HG03432 (cell line): Measurements from ENCODE around the gene SLU7.
A peak's percentile ranks its signal among the peaks of the same experiment; 100 is the strongest.

Source experiments
- ATAC-seq: cut with Tn5 transposase; IDR thresholded peaks from one replicate; pipeline ENCODE4 v1.9.1; 2021; ENCODE audit warnings: mild to moderate bottlenecking, moderate library complexity; ENCODE audit not compliant: unreplicated experiment

The SLU7 gene

DNA sequence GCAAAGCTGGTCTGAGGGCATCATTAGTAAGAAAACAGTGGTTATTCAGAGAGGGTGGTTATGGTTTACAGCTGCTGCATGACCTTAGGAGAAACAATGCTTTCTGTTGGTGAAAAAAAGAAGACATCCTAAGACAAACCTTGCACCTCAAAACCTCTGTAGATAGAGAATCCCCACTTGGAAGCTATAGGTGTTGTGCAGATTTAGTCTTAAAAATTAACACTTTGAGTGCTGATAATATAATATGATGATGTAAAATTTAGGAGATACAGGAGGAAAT is 1.4 kb upstream of the SLU7 start:
- no peak for ATAC-seq

DNA sequence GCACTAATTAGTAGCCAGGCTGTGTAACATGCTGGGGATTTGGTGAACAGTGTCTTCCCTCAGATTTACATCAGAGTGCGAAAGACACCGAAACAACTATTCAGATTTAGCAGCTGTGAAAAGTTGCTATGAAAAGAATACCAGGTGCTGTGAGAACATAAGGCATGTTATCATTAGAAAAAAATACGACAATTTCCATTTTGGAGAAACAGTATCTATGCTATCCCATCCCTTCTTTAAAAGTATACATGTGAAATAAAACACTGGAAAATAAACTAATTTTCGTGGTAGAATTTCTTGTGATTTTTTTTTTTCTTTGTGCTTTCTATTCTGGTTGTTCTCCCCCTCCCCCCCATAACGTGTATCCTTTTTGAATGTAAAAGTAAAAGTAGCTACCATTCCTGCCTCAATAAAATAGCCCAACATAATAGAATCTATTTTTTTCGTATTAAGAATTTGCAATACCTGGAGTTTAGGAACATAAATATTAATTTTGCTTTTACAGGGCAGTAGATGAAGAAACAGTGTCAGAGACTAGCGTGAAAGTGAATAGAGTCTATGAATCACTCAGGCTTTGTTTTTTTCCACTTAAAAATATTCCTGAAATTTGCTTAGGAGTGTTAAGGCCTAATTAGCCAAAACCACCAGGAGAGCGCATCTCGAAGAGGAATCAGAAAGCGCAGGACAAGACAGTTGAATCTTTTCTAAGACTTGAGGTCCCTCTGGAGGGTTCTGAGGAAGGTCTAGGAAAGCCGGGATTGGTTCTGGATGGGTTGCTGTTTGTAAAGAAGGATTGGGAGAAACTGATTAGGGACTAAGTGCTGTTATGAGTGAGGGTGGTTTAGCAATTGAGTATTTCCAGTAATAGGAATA is 813 bp upstream of the SLU7 start:
- ATAC-seq: peak; percentile 35

DNA sequence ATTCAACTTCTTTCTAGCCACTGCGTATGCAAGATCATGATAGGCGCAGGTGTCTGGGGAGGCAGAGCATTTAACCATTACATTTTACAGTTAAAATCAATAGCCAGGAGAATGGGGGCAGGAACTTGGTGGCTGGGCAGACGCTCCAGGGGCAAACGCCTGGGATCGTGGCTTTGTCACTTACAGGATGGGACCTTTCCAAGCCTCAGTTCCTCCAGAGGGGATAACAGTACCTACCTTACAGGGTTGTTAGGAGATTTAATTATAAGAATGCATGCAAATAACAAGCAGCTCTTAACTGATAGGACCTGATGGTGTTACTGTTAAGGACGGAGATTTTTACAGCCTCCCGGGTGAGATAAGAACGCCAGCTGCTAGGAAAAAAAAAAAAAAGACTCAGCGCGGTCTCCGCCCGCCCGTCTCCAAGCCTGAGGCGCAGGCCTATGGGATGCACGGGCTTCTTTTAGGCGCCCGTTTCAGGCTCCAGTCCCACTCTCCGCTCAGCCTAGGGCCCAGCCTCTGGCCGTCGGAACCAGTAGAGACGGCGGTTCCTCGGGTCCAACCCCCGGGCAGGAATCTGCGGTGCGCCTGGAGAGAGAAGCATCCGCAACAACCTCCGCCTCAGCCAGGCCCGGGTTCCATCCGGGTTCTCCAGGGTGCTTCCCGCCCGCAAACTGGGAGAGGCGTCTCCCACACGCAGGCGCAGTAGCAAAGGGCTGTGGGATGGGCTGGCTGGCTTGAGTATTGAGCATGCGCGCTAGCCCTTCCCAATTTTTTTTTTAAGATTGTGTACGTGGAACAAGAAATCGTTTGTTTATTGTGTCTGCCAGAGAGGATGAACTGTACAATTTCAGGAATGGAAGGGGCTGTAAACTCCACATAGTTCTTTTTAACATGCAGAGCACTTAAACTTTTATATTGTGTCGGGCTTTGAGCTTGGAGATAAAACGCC is 19.2 kb downstream of the SLU7 start, which contains the start of gene FAM200C:
Gene FAM200C, minus strand, starts transcription at position 653 of the 952 bp plus-strand sequence. CDS start 4,564 bp downstream, outside the sequence.
- ATAC-seq: peak; percentile 92

DNA sequence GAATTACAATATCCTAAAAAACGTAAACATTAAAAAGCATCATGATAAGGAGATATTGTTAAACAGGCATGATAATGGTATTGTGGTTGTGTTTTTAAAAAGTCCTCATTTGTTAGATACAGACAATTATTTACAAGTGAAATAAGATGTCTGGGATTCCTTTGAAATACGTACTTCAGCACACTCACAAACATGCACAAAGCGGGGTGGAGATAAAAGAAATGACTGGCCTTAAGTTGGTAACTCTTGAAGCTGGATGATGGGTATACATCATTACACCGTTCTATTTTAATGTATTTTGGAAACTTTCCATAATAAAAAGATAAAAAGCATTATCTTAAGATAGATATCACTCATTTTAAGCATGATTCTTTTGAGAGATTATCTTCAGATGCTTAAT is 20.1 kb downstream of the SLU7 start:
- ATAC-seq: no peak

DNA sequence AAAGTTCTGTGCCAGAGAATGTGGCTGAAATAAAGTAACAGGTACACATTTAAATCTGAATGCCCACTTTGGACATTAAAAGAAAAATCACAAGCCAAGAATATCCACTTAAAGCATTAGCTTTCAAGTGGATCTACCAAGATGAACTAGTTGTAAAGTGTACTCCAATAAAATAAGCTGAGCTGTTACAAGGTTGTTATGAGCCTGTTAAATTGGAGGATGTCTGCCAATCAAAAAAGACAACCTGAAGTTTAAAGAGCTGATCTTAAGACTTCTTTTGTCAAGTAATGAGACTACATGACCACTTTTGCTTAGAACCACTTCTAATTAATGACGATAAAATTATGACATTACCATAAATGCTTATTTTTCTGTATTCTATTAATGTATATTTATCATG is 21.4 kb downstream of the SLU7 start:
- ATAC-seq: no peak

DNA sequence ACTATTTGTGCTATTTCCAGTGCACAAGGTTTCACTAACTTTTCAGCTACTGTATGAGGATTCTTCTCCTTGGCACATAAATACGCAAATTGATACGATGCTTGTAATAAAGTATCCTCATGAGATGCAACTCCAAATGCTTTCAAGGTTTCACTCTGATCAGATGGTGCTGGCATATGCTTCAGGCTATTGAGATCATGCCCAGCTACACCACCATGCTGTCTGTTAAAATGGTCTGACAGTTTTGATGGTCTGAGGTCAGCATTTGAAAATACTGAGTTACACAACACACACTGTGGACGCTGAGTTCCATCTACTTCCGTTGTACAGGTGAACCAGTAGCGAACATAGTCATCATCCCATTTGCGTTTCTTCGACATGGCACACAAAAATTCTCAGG is 23.8 kb downstream of the SLU7 start:
- no peak for ATAC-seq

DNA sequence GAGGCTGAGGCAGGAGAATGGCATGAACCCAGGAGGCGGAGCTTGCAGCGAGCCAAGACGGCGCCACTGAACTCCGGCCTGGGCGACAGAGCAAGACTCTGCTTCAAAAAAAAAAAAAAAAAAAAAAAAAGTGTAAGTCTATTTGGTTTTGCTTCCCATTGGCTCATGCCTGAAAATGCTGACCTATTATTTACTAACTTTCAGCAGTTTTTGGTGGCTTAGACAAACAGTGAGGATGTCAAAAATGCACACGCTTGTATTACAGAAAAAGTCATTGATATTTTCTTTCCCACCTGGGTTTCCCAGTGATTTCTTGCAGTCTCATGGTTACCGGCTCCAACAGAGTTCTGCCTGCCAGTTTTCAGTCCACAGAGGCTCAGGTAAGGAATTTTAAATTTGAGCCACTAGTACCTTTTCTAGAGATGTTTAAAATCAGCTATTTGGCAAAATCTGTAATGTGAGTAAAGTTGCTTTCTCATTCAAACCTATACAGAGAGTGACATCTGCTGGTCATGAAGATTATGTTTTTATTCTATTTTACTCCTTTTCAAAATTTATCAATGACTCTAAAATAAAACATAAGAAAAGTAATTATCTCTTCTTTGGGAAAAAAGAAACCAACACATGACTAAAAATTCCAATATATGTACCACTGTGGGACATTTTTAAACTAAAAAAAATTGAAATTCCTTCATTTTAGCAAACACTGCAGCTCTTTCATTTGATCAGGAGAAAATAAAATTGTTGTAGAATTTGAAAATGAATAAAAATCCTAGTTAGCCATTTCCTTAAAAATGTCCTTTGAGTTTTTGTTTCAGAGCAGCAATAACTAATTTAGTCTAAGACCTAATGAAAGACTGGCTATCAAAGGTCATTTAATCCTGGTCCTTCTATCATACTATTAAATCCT is 27.8 kb downstream of the SLU7 start:
- no peak for ATAC-seq

DNA sequence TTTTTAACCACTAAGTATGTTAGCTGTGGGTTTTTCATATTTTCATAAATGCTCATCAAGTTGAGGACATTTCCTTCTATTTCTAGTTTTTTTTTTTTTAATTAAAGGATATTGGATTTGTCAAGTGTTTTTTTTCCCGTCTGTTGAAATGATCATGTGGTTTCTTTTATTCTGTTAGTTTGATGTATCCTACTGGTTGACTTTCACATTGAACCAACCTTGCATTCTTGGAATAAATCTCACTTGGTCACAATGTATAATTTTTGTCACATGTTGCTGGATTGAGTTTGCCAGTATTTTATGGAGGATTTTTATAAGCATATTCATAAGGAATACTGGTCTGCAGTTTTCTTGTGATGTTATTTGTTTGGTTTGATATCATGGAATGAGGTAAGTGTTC is 31.4 kb downstream of the SLU7 start:
- no peak for ATAC-seq

DNA sequence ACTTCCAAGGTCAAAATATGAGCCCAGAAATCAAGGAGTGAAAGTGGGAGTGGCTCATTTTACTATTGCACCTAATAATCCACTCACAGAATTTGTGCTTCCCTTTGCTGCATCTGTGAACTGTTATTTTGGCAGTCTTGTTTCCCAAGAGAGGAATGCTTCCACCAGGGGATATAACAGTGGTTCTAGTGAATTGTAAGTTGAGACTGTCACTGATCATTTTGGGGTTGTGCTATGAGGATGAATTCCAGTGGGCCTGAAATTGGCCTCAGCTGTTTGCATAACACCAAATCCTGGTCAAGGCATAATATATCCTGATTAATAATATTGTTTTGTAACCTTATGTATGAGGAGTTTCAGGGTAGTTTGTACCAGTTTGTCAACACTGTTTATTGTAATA is 33.4 kb downstream of the SLU7 start:
- no peak for ATAC-seq

DNA sequence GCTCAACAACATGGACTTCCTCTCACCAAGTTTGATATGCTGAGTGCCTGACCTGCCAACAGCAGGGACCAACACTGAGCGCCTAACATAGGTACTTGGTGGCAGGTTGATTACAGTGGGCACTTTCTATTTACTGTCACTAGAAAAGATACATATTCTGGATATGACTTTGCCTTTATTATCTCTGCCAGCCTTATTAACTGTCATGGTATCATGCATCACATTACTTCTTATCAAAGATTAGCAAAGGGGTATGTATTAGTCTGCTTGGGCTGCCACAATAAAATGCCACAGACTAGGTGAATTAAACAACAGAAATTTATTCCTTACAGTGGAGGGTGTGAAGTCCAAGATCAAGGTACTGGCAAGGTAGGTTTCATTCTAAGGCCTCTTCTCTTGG is 34.2 kb downstream of the SLU7 start:
- no peak for ATAC-seq

DNA sequence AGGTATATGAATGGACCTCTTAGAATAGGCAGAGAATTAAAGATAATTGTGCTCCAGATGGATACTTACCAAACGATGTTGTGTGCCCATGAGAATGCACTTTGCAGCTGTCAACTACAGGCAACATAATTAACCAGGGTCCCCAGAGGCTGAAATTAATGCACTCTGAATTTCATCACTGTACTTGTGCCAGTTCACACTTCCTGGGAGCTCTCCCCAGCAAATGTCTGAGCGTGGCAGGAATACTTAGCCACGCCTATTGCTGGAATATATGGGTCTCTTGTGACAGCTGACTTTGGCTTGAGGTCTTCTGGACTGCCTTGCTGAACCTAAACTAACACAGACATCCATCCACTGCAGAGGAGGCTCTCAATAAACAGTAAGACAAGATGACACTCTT is 36.5 kb downstream of the SLU7 start:
- no peak for ATAC-seq

DNA sequence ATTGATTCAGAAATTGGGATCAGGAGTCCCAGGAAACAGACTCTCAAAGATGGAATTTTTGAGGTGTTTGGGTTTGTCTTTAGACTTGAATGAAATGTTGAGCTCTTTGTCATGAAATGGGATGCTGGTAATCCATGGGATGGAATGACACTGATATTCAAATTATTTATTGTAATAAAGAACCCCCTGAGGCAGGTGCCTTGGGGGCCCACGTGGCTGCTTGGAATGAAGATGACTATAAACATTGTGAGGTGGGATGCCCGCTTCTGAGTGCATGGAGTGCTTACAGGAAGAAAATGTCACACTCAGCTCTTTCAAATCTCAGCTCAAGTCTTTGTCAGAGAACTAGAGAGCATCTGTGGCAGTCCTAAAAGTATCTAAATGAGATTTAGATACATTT is 38.8 kb downstream of the SLU7 start:
- ATAC-seq: no peak

DNA sequence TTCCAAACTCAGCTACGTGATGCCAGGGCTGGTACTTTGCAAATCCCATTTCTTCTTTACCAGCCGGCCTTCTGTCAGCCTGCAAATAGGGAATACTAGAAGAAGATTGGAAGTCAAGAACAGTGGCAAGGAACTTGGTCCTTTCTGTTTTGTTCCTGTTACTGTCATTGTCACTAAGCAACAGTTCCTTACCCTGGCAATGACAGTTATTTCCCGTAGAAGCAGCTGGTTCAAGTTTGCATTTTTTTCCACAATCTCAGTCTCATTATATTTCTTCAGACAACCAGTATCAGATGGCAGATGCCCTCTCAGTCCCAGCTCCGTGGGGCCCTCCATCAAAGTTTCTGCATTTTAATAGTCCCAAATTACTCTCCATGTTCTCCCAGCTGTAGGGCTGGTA is 39.4 kb downstream of the SLU7 start:
- no peak for ATAC-seq

DNA sequence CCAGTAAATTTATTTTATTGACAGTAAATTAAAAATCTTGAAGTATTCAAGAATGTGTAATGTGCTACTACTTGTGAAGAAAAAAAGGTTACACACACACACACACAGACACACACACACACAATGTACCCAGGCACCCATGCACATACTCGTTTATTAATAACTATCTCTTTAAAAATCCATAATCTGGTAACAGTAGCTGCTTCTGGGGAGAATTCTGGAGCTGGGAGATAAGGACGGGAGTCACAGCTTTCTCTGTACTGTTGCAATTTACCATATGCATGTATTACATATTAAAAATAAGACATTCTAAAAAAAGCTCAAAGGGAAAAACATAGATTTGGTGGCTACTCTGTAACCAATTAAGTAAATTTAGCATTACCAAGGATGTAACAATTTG is 40.6 kb downstream of the SLU7 start:
- ATAC-seq: no peak

DNA sequence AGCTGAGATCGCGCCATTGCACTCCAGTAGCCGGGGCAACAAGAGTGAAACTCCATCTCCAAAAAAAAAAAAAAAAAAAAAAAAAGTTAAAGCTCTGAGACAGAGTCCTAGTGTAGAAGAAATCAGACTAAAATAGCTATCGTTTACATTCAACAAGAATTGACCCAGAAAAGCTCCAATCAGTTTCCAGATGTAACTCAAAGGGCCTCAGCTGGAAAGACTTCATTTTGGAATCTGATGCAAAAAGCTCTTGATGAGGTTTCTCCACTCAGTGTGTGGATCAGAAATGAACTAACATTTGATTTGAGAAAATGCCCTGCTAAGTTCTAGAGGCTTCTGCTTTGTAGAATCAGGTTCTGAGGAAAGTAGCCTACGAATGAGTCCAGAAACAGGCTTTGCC is 41.2 kb downstream of the SLU7 start:
- no peak for ATAC-seq

DNA sequence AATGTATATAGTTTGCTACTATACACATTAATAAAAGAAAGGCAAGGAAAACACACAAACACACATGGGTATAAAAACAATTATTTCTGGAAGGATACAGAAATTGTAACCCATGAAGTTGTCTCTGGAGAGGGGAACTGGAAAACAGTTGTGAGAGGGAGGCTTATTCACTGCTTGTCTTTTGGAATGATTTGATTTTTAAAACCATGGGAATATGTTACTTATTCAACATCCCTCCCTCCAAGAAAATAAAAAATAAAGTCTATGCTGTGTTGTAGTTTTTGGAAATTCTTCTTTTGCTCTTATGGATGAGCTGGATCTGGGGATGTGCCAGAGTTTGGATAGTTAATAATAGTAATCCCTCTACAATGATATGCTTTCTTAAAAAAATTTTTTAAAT is 42.5 kb downstream of the SLU7 start:
- no peak for ATAC-seq

DNA sequence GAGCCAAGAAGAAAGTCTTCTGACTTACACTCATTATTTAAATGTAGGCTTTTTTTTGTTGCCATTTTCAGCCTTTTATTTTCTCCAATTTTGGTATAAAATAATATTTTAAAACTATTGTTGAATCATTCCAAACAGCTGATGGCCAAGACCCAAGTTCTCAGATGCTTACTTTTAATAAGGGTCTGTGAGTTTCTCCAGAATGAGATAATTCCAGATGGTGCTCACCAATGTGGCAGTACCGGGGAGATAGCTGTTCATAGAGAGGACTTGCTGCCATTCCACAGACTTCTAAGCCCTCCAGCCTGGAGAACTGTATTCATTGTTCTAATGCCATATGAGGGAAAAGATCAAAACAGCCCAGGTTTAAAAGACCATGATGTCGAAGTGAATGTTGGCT is 43.2 kb downstream of the SLU7 start:
- ATAC-seq: no peak

DNA sequence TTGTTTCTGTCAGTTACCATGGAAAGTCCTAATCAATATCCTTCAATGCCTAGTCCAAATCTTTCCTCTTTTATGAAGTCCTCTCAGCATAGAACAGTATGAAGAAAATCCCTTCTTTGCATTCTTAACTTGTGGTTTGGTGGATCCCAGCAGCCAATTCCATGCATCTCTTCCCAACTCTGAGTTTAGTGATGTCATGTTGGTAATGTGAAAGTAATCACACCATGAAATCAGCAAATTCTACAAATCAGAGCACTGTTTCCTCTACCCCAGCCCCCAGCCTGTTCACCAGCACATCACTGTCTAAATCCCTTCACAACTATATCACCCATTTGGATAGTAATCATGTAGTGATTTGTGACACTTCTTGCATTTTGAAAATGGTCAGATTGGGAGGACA is 43.7 kb downstream of the SLU7 start:
- no peak for ATAC-seq

DNA sequence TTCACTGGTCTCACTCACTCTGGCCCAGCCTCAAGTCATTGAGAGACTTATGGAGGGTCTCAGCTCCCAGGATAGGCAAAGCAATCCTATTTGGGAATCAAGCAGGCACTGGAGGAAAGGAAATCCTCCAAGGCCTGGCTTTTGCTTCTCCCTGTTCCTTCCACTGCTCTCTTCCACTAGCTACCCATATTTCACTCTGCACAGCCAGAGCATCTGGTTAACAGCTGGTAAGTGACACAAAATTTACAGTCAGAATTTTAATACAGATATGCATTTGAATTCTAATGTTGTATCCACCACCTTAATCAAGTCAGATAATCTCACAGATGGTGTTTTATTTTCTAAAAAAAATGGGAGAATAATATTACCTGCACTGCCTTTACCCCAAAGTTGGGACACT is 47.6 kb downstream of the SLU7 start:
- ATAC-seq: no peak

DNA sequence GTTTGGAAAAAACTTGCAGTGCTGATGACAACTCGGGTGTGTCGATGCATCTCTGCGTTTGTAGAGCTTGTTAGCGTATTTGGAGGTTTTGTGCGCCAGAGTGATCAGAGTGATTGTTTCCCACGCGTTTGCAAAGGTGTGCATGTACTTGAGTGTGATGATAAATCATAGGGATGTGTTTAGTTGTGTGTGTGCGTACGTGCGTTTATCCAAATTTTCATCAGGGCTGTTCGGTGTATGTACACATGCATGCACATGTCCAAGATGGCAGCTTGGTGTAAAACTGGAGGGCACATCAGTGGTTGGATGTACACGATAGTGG is 48.2 kb downstream of the SLU7 start:
- no peak for ATAC-seq

DNA sequence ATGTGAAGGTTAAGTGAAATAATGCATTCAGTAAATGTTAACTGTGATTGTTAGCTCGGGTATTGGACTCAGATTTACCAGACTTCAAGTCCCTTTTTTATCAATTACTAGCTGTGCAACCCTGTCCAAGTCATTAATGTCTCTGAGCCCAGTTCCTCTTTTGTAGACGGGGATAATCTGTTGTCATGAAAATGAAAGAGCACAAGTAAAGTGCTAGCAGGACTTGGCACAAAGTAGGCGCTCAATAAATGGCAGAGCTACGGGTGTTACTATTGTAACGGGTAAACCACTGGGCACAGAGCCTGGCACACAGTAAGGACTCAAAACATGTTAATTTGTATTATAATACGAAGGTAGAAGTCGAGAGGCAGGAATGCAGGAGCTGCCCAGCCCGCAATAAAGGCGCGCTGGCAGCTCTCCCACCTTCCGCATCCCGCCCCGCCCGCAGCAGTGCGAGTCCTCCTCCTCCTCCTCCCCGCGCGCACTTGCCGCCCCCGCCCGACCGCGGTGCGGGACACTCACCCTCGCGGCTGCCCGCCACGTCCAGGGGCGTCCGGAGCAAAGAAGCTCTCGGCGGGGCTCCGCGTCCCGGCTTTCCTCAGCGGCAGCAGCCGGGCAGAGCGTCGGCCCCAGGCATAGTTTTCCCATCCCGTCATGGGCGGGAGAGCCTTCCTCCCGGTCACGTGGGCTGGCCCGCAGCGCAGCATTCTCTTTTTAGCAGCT is 48.7 kb downstream of the SLU7 start, which contains the start of gene C1QTNF2:
Gene C1QTNF2, minus strand, starts transcription at position 637 of the 723 bp plus-strand sequence. CDS start 15,615 bp downstream, outside the sequence.
- peak; percentile 59 for ATAC-seq
